ENCODE measurements around the gene KNOP1. TPM values are rescaled to one million over a fixed set of nuclear protein-coding genes. Genes with fewer than 3 reads are reported as not detected.

The KNOP1 gene
- total RNA-seq, 5 donors from 2014 or later (not counting 1 experiment from before 2014, with no cell fraction given), result 8.2 to 20.4 (median 18.6) TPM

- H3K4me3 ChIP-seq (ENCODE audit: control insufficient read depth in 1 of 2, extremely low read depth in 1 of 2, low read length in 1 of 2), result no peak overlapping the region
- no peaks in the 10 kb centered on the region for H3K4me1 ChIP-seq (ENCODE audit: control insufficient read depth in 1 of 2, extremely low read depth in 1 of 2, insufficient read depth in 2 of 2, low read length in 2 of 2)
- H3K9me3 ChIP-seq, result no peaks in the 10 kb centered on the region
- ChIA-PET CTCF (interaction anchor here in 1 of 2 donors (0.6 kb wide), 1 partner anchor 150 kb away, joined by 3 read pairs; no protein-coding TSS in a partner anchor), POLR2A (no interaction called here)
- no peaks in the 10 kb centered on the region for H3K36me3 ChIP-seq (ENCODE audit: control insufficient read depth in 2 of 2, extremely low read depth in 1 of 2, insufficient read depth in 1 of 2, low read length in 1 of 2)
- ATAC-seq (replicated peaks in 1 of 4) (no peak), DNase-seq (no peak)
- no peaks in the 10 kb centered on the region for H3K9me3 Mint-ChIP-seq
- H3K27me3 ChIP-seq (replicated peaks in 1 of 2; ENCODE audit: control insufficient read depth in 2 of 2, extremely low read depth in 1 of 2, insufficient read depth in 2 of 2, low read length in 1 of 2), result peaks cover 0 to 2% of the 10 kb centered on the region in 2 experiments
- no peaks in the 10 kb centered on the region for H3K36me3 Mint-ChIP-seq
- no peak overlapping the region for H3K4me3 Mint-ChIP-seq
- no peak overlapping the region for H3K27ac ChIP-seq (ENCODE audit: low read length)
- no peaks in the 10 kb centered on the region for H3K27me3 Mint-ChIP-seq
- H3K27ac Mint-ChIP-seq, result no peak overlapping the region
- 100% methylated on average over 2 of the region's 6 CpGs for WGBS (ENCODE audit: insufficient coverage)
- H3K4me1 Mint-ChIP-seq, result no peaks in the 10 kb centered on the region
Measured at GRCh38 chr16:19751478-19752385, 33.7 kb upstream of the KNOP1 start.

- H3K9me3 ChIP-seq, result no peaks in the 10 kb centered on the region
- no peak overlapping the region for H3K27ac Mint-ChIP-seq
- POLR2A ChIA-PET, result no interaction called here
Measured at GRCh38 chr16:19749571-19750080, 31.6 kb upstream of the KNOP1 start.

GRCh38 chr16:19748389-19749168 is 30.6 kb upstream of the KNOP1 start:
- H3K4me1 ChIP-seq (ENCODE audit: control insufficient read depth in 1 of 2, extremely low read depth in 1 of 2, insufficient read depth in 2 of 2, low read length in 2 of 2), result no peaks in the 10 kb centered on the region
- Mint-ChIP-seq H3K36me3 (no peaks in the 10 kb centered on the region), H3K4me3 (no peak overlapping the region), H3K27me3 (no peaks in the 10 kb centered on the region), H3K9me3 (no peaks in the 10 kb centered on the region), H3K4me1 (no peaks in the 10 kb centered on the region), H3K27ac (no peak overlapping the region)
- POLR2A ChIA-PET, result no interaction called here
- ATAC-seq (replicated peaks in 1 of 4) (no peak), DNase-seq (no peak)
- no peaks in the 10 kb centered on the region for H3K27me3 ChIP-seq (replicated peaks in 1 of 2; ENCODE audit: control insufficient read depth in 2 of 2, extremely low read depth in 1 of 2, insufficient read depth in 2 of 2, low read length in 1 of 2)
- no CpG with 5 or more reads among the region's 2 CpGs for WGBS (ENCODE audit: insufficient coverage)
- H3K9me3 ChIP-seq, result no peaks in the 10 kb centered on the region
- CTCF ChIA-PET, result no interaction called here
- no peak overlapping the region for H3K27ac ChIP-seq (ENCODE audit: low read length)
- no peaks in the 10 kb centered on the region for H3K36me3 ChIP-seq (ENCODE audit: control insufficient read depth in 2 of 2, extremely low read depth in 1 of 2, insufficient read depth in 1 of 2, low read length in 1 of 2)
- H3K4me3 ChIP-seq (ENCODE audit: control insufficient read depth in 1 of 2, extremely low read depth in 1 of 2, low read length in 1 of 2), result no peak overlapping the region

More at GRCh38 chr16:19749571-19750080, 31.6 kb upstream of the KNOP1 start:
- Histone ChIP-seq H3K36me3 (ENCODE audit: control insufficient read depth in 2 of 2, extremely low read depth in 1 of 2, insufficient read depth in 1 of 2, low read length in 1 of 2) (no peaks in the 10 kb centered on the region), H3K27me3 (replicated peaks in 1 of 2; ENCODE audit: control insufficient read depth in 2 of 2, extremely low read depth in 1 of 2, insufficient read depth in 2 of 2, low read length in 1 of 2) (no peaks in the 10 kb centered on the region), H3K4me1 (ENCODE audit: control insufficient read depth in 1 of 2, extremely low read depth in 1 of 2, insufficient read depth in 2 of 2, low read length in 2 of 2) (no peaks in the 10 kb centered on the region), H3K4me3 (ENCODE audit: control insufficient read depth in 1 of 2, extremely low read depth in 1 of 2, low read length in 1 of 2) (no peak overlapping the region), H3K27ac (ENCODE audit: low read length) (no peak overlapping the region)
- no CpG with 5 or more reads among the region's 4 CpGs for WGBS (ENCODE audit: insufficient coverage)
- ATAC-seq (replicated peaks in 1 of 4), result no peak
- no peaks in the 10 kb centered on the region for H3K4me1 Mint-ChIP-seq
- no peaks in the 10 kb centered on the region for H3K9me3 Mint-ChIP-seq
- no peaks in the 10 kb centered on the region for H3K27me3 Mint-ChIP-seq
- CTCF ChIA-PET, result interaction anchor here in 1 of 2 donors (0.5 kb wide), 1 partner anchor 164 kb away, joined by 8 read pairs; no protein-coding TSS in a partner anchor
- H3K4me3 Mint-ChIP-seq, result no peak overlapping the region
- no peak for DNase-seq
- no peaks in the 10 kb centered on the region for H3K36me3 Mint-ChIP-seq

DNA sequence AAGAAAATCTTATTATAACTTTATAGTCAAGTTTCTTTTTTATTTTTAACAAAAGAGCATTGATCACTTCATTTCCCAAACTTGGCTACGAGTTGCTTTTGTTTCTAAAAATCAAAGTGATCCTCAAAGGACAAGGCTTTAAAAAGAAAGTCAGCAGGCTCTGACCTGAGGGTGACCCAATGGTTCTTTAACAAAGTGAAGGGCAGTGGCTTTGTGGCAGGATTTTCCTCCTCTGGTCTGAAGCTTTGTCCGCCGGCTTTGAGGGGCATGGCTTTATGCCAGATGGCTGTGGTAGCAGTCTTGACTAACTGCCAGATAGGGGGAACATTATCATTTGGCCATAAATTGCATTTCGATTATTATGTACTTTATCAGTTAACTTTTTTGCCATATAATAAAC is 28.5 kb upstream of the KNOP1 start:
- Histone ChIP-seq H3K36me3 (ENCODE audit: control insufficient read depth in 2 of 2, extremely low read depth in 1 of 2, insufficient read depth in 1 of 2, low read length in 1 of 2) (no peaks in the 10 kb centered on the region), H3K9me3 (no peaks in the 10 kb centered on the region), H3K27ac (ENCODE audit: low read length) (no peak overlapping the region), H3K4me3 (ENCODE audit: control insufficient read depth in 1 of 2, extremely low read depth in 1 of 2, low read length in 1 of 2) (no peak overlapping the region), H3K4me1 (ENCODE audit: control insufficient read depth in 1 of 2, extremely low read depth in 1 of 2, insufficient read depth in 2 of 2, low read length in 2 of 2) (no peaks in the 10 kb centered on the region), H3K27me3 (replicated peaks in 1 of 2; ENCODE audit: control insufficient read depth in 2 of 2, extremely low read depth in 1 of 2, insufficient read depth in 2 of 2, low read length in 1 of 2) (no peaks in the 10 kb centered on the region)
- ChIA-PET CTCF (interaction anchor here in 1 of 2 donors (0.6 kb wide), 1 partner anchor 631 kb away, joined by 3 read pairs; no protein-coding TSS in a partner anchor), POLR2A (no interaction called here)
- no peaks in the 10 kb centered on the region for H3K36me3 Mint-ChIP-seq
- no CpG with 5 or more reads among the region's 4 CpGs for WGBS (ENCODE audit: insufficient coverage)
- no peak overlapping the region for H3K4me3 Mint-ChIP-seq
- H3K9me3 Mint-ChIP-seq, result no peaks in the 10 kb centered on the region
- DNase-seq (no peak), ATAC-seq (replicated peaks in 1 of 4) (no peak)
- no peaks in the 10 kb centered on the region for H3K4me1 Mint-ChIP-seq
- H3K27ac Mint-ChIP-seq, result no peak overlapping the region
- no peaks in the 10 kb centered on the region for H3K27me3 Mint-ChIP-seq

GRCh38 chr16:19745286-19746010 is 27.4 kb upstream of the KNOP1 start:
- POLR2A ChIA-PET, result no interaction called here
- ATAC-seq (replicated peaks in 1 of 4), result no peak

DNA sequence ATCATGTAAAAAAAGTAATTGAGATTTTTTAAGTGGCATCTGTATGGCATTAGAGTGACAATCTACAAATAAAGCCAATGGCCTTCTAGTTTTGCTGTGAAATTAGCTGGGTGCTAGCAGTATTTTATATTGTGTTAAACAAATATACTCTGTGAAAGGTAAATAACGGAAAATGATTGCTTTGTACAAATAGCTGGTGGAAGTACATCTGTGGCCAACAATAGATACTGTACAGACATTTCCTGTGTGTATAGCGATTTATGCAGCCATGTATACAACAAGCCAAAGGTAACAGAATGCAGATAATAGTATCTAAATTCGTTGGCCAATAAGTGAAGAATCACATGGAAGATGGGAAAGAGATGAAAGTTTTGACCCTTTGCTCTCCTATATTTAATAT is 26.6 kb upstream of the KNOP1 start:
- Mint-ChIP-seq H3K4me3 (no peak overlapping the region), H3K27ac (no peak overlapping the region), H3K27me3 (no peaks in the 10 kb centered on the region), H3K36me3 (peaks cover 5% of the 10 kb centered on the region), H3K9me3 (no peaks in the 10 kb centered on the region), H3K4me1 (no peaks in the 10 kb centered on the region)
- WGBS (ENCODE audit: insufficient coverage), result 100% methylated on average over 1 of the region's 3 CpGs
- ChIA-PET POLR2A (no interaction called here), CTCF (no interaction called here)
- Histone ChIP-seq H3K27me3 (replicated peaks in 1 of 2; ENCODE audit: control insufficient read depth in 2 of 2, extremely low read depth in 1 of 2, insufficient read depth in 2 of 2, low read length in 1 of 2) (no peaks in the 10 kb centered on the region), H3K4me1 (ENCODE audit: control insufficient read depth in 1 of 2, extremely low read depth in 1 of 2, insufficient read depth in 2 of 2, low read length in 2 of 2) (no peaks in the 10 kb centered on the region), H3K36me3 (ENCODE audit: control insufficient read depth in 2 of 2, extremely low read depth in 1 of 2, insufficient read depth in 1 of 2, low read length in 1 of 2) (no peaks in the 10 kb centered on the region), H3K27ac (ENCODE audit: low read length) (no peak overlapping the region), H3K9me3 (no peaks in the 10 kb centered on the region), H3K4me3 (ENCODE audit: control insufficient read depth in 1 of 2, extremely low read depth in 1 of 2, low read length in 1 of 2) (no peak overlapping the region)
- no peak for DNase-seq
- no peak for ATAC-seq (replicated peaks in 1 of 4)

More at GRCh38 chr16:19745286-19746010, 27.4 kb upstream of the KNOP1 start:
- DNase-seq, result no peak
- no peaks in the 10 kb centered on the region for H3K9me3 Mint-ChIP-seq
- Histone ChIP-seq H3K27ac (ENCODE audit: low read length) (no peak overlapping the region), H3K36me3 (ENCODE audit: control insufficient read depth in 2 of 2, extremely low read depth in 1 of 2, insufficient read depth in 1 of 2, low read length in 1 of 2) (no peaks in the 10 kb centered on the region), H3K27me3 (replicated peaks in 1 of 2; ENCODE audit: control insufficient read depth in 2 of 2, extremely low read depth in 1 of 2, insufficient read depth in 2 of 2, low read length in 1 of 2) (no peaks in the 10 kb centered on the region), H3K4me3 (ENCODE audit: control insufficient read depth in 1 of 2, extremely low read depth in 1 of 2, low read length in 1 of 2) (no peak overlapping the region), H3K9me3 (no peaks in the 10 kb centered on the region), H3K4me1 (ENCODE audit: control insufficient read depth in 1 of 2, extremely low read depth in 1 of 2, insufficient read depth in 2 of 2, low read length in 2 of 2) (no peaks in the 10 kb centered on the region)
- H3K4me1 Mint-ChIP-seq, result no peaks in the 10 kb centered on the region
- 86% methylated on average over 7 of the region's 9 CpGs for WGBS (ENCODE audit: insufficient coverage)
- H3K36me3 Mint-ChIP-seq, result peaks cover under 1% of the 10 kb centered on the region
- no peak overlapping the region for H3K27ac Mint-ChIP-seq
- CTCF ChIA-PET, result no interaction called here
- no peaks in the 10 kb centered on the region for H3K27me3 Mint-ChIP-seq
- no peak overlapping the region for H3K4me3 Mint-ChIP-seq
